ENCODE data around the gene CADPS.

CADPS gene

GRCh38 chr3:62818347-62818746 lies 56.9 kb downstream of the CADPS start:
- no peak overlapping the region for H3K4me3 ChIP-seq (ENCODE audit: low read depth, low read length)
- DNase-seq (ENCODE audit: low read depth) = no peak

- no peak overlapping the region for H3K4me3 ChIP-seq (ENCODE audit: low read depth, low read length)
- DNase-seq (ENCODE audit: low read depth) = no peak
Measured at GRCh38 chr3:62817678-62818077, 57.5 kb downstream of the CADPS start.

- H3K4me3 ChIP-seq (ENCODE audit: low read depth, low read length) = no peak overlapping the region
- DNase-seq (ENCODE audit: low read depth) = no peak
Measured at GRCh38 chr3:62815981-62816380, 59.2 kb downstream of the CADPS start.

GRCh38 chr3:62812631-62813030 lies 62.6 kb downstream of the CADPS start:
- no peak overlapping the region for H3K4me3 ChIP-seq (ENCODE audit: low read depth, low read length)
- no peak for DNase-seq (ENCODE audit: low read depth)

- DNase-seq (ENCODE audit: low read depth) = no peak
- H3K4me3 ChIP-seq (ENCODE audit: low read depth, low read length) = no peak overlapping the region
Measured at GRCh38 chr3:62811119-62811518, 64.1 kb downstream of the CADPS start.

GRCh38 chr3:62809369-62809768 lies 65.8 kb downstream of the CADPS start:
- no peak overlapping the region for H3K4me3 ChIP-seq (ENCODE audit: low read depth, low read length)
- no peak for DNase-seq (ENCODE audit: low read depth)

GRCh38 chr3:62805580-62806277 lies 69.5 kb downstream of the CADPS start:
- no peak overlapping the region for H3K4me3 ChIP-seq (ENCODE audit: low read depth, low read length)
- DNase-seq (ENCODE audit: low read depth) = no peak

GRCh38 chr3:62805106-62805505 lies 70.1 kb downstream of the CADPS start:
- DNase-seq (ENCODE audit: low read depth) = no peak
- H3K4me3 ChIP-seq (ENCODE audit: low read depth, low read length) = no peak overlapping the region

GRCh38 chr3:62803276-62803675 lies 71.9 kb downstream of the CADPS start:
- no peak for DNase-seq (ENCODE audit: low read depth)
- H3K4me3 ChIP-seq (ENCODE audit: low read depth, low read length) = no peak overlapping the region

- H3K4me3 ChIP-seq (ENCODE audit: low read depth, low read length) = no peak overlapping the region
- DNase-seq (ENCODE audit: low read depth) = no peak
Measured at GRCh38 chr3:62798000-62798399, 77.2 kb downstream of the CADPS start.

- H3K4me3 ChIP-seq (ENCODE audit: low read depth, low read length) = no peak overlapping the region
- DNase-seq (ENCODE audit: low read depth) = no peak
Measured at GRCh38 chr3:62797132-62797531, 78.1 kb downstream of the CADPS start.

- no peak overlapping the region for H3K4me3 ChIP-seq (ENCODE audit: low read depth, low read length)
- no peak for DNase-seq (ENCODE audit: low read depth)
Measured at GRCh38 chr3:62795978-62796657, 79.1 kb downstream of the CADPS start.

GRCh38 chr3:62793946-62794345 lies 81.3 kb downstream of the CADPS start:
- no peak for DNase-seq (ENCODE audit: low read depth)

GRCh38 chr3:62785384-62785783 lies 89.8 kb downstream of the CADPS start:
- no peak overlapping the region for H3K4me3 ChIP-seq (ENCODE audit: low read depth, low read length)
- DNase-seq (ENCODE audit: low read depth) = no peak

More at GRCh38 chr3:62793946-62794345, 81.3 kb downstream of the CADPS start:
- no peak overlapping the region for H3K4me3 ChIP-seq (ENCODE audit: low read depth, low read length)

GRCh38 chr3:62781121-62781520 lies 94.1 kb downstream of the CADPS start:
- H3K4me3 ChIP-seq (ENCODE audit: low read depth, low read length) = no peak overlapping the region
- no peak for DNase-seq (ENCODE audit: low read depth)

GRCh38 chr3:62777674-62778073 lies 97.5 kb downstream of the CADPS start:
- DNase-seq (ENCODE audit: low read depth) = no peak
- no peak overlapping the region for H3K4me3 ChIP-seq (ENCODE audit: low read depth, low read length)

GRCh38 chr3:62777130-62777529 lies 98.1 kb downstream of the CADPS start:
- DNase-seq (ENCODE audit: low read depth) = no peak

GRCh38 chr3:62774221-62774620 lies 101.0 kb downstream of the CADPS start:
- DNase-seq (ENCODE audit: low read depth) = no peak
- no peak overlapping the region for H3K4me3 ChIP-seq (ENCODE audit: low read depth, low read length)

More at GRCh38 chr3:62777130-62777529, 98.1 kb downstream of the CADPS start:
- H3K4me3 ChIP-seq (ENCODE audit: low read depth, low read length) = no peak overlapping the region

GRCh38 chr3:62771331-62772072 lies 103.7 kb downstream of the CADPS start:
- H3K4me3 ChIP-seq (ENCODE audit: low read depth, low read length) = no peak overlapping the region
- no peak for DNase-seq (ENCODE audit: low read depth)

- no peak for DNase-seq (ENCODE audit: low read depth)
- no peak overlapping the region for H3K4me3 ChIP-seq (ENCODE audit: low read depth, low read length)
Measured at GRCh38 chr3:62768896-62769295, 106.3 kb downstream of the CADPS start.
